GM15510 (cell line): ENCODE data around the gene KIN.

Experiments
- POLR2A ChIP-seq: IDR thresholded peaks from 3 replicates; pipeline ENCODE4 v1.6.1; 2011; ENCODE audit warnings: borderline replicate concordance; ENCODE audit not compliant: insufficient read length; ENCODE audit errors: extremely low read depth

KIN gene

DNA sequence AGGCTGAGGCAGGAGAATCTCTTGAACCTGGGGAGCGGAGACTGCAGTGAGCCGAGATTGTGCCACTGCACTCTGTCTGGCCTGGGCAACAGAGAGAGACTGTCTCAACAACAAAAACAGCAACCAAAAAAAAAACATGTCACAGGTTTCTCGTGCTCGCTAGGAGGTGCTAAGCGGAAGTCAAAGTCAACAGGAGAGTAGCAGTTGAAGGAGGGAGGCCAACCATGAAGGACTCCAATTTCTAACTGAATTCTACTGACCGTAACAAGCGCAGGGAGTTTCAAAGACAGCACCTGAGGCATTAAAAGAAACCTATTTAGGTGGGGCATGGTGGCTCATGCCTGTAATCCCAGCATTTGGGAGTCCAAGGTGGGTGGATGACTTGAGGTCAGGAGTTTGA, 19.4 kb downstream of the KIN start:
- TF ChIP-seq POLR2A = no peak

DNA sequence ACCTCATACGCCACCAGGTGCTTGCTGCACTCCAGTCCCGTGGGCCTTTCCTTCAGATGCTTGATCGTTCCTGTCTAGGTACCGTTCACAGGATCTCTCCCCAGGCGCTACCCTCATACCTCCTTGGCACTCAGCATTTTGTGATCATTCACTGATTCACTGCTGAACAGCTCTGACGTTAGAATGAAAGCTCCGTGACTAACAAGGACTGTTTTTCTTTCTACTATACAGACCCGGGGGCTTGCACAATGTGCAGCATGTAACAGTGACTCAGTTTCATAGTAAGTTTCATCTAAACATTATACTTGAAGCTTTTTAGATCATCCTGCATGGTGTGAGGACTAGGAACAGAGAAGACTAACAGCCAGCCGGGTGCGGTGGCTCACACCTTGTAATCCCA, 20.6 kb downstream of the KIN start:
- TF ChIP-seq POLR2A = no peak

DNA sequence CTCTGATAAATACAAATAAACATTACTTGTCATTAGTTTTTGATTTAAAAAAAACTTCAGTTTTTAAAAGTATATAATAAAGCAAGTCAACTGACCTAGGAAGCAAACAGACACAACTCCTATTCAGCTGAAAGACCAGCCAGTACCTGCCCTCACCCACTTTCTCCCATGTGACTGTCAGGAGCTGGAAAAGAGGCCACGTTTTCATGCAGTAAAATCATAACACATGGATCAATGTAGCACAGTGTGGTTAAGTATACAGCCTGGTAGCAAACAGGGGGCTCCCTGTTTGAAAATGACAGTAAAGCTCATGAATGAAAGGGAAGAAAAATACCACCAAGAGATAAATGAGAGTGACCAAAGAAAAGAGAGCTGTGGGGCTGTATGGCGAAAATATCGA, 21.6 kb downstream of the KIN start:
- no peak for TF ChIP-seq POLR2A

DNA sequence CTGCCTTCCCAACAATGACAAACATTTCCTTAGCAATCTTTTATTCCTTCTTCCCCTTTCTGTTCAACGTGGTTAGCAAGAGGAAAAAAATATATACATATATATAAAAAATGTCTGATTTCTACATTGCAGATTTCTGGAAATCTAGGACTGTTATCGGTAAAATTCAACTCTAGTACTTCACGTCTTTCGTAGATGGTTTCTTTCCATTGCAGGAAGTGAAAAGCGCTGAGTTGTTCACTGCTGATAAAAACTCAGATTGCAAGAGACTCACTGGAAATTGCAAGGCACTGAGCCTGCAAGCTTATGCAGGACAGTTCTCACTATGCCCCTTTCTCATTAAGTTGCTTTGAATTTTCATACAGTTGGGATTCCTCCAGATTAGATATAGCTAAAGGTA, 23.9 kb downstream of the KIN start:
- no peak for TF ChIP-seq POLR2A

DNA sequence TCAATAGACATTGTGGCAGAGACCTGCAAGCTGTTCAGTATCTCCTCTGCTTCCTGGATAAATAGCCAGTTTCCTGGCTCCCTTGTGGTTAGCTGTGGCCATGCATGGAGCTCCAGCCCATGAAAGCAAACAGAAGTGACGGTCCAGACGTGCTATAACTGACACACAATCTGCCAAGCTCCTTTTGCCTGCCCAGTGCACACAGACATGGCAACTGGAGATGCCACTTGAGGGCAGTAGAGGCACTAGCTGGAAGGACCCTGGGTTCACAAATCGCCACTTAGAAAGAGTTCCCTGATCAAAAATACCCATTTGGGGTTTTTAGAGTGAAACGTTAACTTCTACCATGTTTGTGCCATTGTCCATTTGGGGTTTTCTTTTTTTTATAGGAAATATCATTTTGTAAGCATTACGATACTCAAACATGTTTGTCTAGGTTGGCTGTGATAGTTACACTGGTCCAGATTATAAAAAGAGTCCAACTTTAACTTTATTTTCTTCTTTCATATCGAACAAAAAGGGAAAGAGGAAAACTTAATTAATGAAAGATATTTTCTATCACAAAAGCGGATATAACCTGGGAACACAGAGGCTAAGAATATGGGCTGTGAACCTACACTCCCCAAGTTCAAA, 31.3 kb downstream of the KIN start:
- no peak for TF ChIP-seq POLR2A

DNA sequence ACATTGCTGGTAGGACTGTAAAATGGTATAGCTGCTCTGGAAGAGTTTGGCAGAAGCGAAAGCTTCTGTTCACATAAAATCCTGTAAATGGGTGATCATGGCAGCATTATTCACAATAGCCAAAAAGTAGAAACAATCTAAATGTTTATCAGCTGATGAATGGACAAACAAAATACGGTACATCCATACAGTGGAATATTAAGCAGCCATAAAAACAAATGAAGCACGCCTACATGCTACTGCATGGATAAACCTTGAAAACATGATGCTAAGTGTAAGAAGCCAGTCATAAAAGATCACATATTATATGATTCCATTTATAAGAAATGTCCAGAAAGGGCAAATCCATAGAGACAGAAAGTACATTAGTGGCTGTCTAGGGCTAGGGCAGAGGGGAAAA, 32.7 kb downstream of the KIN start:
- TF ChIP-seq POLR2A = no peak

DNA sequence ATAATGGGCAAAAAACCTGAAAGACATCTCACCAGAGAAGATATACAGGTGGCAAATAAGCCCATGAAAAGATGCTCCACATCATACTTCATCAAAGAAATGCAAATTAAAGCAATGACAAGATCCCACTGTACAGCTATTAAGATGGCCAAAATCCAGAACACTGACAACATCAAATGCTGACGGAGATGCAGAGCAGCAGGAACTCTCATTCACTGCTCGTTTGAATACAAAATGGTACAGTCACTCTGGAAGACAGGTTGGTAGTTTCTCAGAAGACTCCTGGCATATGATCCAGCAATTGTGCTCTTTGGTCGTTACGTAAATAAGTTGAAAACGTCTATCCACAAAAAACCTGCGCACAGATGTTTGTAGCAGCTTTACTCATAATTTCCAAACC, 35.5 kb downstream of the KIN start:
- no peak for TF ChIP-seq POLR2A

DNA sequence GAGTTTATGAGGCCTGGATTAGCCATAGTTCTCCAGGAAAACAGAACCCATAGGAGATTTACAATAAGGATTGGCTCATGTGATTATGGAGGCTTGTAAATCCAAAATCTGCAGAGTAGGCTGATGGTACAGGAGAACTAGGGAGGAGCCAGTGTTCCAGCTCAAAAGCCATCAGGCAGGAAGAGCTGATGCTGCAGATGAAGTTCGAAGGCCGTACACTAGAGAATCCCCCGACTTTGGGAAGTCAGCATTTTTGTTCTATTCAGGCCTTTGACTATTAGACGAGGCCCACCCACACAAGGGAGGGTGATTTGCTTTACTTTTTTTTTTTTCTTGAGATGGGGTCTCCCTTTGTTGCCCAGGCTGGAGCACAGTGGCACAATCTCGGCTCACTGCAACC, 37.6 kb downstream of the KIN start:
- no peak for TF ChIP-seq POLR2A

DNA sequence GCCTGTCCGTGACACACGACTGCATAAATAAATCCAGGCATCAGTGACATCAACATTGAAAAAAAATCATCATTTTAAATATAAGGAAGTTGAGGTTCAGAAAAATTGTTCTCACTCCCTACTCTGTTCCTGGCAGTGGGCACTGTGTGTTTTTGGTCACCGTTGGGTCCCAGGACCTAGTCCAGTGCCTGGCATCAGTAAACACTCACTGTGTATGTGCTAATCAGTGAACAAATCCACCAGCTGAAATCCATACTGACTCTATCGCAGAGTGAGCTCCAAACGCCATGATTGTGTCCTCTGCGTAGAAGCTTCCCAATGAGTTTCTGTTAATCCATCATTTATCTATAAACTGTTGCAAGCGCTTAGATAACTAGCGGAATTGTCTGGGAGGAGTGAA, 43.5 kb downstream of the KIN start:
- no peak for TF ChIP-seq POLR2A

DNA sequence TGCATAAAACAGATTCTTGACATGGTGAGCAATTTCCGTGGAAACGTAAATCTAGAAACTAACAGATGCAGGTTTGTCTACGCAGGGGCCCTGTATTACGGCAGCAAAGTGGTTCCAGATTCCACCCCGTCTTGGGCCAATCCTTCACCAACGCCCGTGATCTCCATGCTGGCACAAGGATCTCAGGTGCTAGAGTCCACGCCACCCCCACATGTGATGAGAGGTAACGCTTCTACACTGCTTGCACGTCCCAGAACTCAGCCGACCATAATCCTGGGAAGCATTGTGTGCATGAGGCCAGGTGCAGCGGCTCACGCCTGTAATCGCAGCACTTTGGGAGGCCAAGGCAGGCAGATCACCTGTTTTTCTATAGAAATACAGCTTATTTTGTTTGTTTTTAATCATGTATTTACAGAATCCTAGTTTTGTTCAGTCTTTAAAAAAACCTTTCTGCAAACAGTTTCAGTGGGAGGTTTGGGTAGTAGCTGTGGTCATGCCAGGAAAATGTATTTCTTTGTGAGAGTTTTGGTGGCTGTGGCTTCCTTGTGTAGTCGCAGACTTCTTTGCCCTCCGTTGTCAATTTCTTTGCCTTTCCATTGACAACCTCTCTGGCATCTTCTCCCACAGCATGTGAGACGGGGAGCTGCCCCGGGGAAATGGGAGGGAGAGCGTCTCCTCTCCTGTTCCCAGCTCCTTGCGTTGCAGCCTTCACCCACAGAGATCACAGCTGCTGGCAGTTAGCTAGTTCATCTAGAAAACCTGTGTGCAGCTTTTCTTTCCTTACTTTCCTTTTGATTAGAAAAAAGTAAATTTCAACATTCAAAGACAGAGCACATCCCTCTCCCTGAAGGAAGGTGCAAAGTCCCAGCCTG, 49.0 kb downstream of the KIN start:
- no peak for TF ChIP-seq POLR2A

DNA sequence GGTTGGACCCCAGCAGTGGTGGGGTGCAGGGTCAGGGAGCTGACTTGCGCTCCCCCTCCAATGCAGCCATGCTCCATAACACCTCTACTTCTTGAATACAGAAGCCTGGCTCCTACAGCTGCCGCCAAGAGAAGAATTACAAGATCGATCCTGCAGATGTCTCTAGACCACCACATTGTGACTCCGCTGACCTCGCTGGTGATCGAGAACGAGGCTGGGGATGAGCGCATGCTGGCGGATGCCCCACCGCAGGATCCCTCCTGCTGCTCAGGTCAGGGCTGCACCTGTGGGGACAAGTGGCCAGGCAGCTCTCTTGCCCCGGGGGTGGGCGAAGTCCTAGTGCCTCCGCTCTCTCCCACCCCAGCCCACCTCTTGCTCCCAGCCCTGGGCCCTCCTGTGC, 53.0 kb downstream of the KIN start:
- TF ChIP-seq POLR2A = no peak

DNA sequence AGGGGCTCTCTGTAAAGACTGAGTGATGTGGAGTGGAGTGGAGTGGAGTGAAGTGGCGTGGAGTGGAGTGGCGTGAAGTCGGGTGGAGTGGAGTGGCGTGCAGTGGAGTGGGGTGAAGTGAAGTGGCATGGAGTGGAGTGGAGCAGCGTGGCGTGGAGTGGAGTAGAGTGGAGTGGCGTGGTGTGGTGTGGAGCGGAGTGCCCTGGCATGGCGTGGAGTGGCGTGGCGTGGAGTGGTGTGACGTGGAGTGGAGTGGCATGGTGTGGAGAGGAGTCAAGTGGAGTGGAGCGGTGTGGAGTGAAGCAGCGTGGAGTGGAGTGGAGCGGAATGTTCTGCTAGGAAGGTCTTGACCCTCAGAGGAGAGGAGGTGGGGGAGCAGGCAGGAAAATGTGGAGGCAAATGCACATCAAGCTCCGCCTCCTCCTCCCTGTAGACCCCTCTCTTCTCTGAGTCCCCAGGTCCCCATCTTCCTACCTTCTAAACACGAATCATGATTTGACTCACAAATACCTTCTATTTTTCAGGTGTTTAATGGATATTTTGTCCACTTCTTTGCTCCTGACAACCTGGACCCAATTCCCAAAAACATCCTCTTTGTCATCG, 64.8 kb downstream of the KIN start:
- no peak for TF ChIP-seq POLR2A

DNA sequence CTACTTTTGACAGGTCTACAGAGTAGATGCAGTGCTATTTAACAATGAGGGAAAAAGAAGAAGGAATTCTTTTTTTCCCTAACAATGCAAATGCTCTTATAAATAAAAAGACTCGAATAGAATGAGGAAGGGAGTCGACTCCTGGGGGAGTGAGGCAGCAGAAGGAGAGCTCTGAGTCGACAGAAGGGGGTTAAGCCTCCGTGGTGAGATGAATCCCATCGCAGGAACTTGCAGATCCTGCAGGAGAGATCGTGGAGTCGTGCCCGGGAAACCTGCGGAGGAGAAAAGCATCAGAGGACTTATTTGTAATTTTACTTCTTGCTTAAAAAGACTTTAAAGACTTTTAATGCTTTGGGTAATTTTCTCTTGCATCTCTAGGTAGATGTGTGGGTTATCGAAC, 67.3 kb downstream of the KIN start:
- no peak for TF ChIP-seq POLR2A

DNA sequence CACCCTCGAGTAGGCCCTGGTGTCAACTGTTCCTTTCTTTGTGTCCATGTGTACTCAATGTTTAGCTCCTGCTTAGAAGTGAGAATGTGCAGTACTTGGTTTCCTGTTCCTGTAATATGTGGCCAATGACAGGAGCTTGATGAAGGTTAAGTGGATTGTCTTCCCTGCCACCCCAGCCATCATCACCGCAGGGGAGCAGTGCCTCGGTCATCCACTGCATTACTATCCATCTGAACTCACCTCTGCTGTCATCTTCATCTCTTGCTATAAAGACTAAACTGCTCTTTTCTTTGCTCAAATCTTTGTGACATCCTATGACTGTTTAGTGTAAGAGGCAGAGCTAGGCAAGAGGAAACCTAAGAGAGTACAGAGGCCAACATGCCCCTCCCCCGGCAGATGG, 69.1 kb downstream of the KIN start:
- no peak for TF ChIP-seq POLR2A

DNA sequence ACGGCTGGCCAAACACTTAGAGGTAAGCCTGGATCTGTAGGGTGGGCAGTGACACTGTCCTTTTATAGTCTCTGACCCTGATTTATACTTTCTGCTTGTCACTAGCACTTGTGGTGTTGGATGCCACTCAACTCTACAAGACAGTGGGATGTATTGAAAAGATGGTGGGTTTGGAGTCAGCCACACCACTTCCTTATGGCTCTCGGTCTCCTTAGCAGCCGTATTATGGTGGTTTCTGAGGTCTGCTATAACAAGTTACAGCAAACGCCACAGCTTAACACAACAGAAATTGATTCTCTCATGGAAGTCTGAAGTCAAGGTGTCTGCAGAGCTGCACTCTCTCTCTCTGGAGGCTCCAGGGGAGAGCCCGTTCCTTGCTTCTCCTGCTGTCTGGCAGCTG, 70.0 kb downstream of the KIN start:
- TF ChIP-seq POLR2A = no peak

DNA sequence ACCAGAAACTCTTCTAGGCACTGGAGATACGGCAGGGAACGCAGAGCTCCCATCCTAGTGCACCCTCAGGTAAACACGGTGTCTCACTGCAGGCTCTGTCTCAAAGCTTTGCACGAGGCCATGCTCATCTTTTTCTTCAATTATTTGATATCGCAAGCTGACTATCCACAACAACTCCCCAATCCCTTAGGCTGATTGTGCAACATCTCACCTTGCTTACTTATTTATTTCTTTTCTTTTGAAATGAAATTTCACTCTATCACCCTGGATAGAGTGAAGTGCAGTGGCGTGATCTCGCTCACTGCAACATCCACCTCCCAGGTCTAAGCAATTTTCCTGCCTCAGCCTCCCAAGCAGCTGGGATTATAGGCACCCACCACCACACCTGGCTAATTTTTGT, 72.3 kb downstream of the KIN start:
- TF ChIP-seq POLR2A = no peak

DNA sequence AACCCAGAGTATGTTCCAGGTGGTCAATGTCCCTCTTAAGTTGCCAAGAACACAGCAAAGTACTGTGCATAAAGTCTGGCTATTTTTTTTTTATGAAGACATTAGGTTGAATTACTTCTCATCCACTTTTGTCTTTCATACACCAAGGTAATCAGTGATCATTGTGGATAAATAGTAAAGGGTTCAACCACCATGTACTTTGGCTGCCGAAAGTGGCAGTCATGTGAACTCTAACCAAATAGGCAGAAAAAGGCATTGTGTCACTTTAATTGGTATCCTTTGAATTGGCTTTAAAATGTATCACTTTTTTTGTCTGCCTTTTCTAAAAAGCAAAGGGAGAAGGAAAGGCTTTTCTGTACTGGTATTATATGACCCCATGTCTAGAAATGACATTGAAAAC, 77.3 kb downstream of the KIN start:
- no peak for TF ChIP-seq POLR2A

DNA sequence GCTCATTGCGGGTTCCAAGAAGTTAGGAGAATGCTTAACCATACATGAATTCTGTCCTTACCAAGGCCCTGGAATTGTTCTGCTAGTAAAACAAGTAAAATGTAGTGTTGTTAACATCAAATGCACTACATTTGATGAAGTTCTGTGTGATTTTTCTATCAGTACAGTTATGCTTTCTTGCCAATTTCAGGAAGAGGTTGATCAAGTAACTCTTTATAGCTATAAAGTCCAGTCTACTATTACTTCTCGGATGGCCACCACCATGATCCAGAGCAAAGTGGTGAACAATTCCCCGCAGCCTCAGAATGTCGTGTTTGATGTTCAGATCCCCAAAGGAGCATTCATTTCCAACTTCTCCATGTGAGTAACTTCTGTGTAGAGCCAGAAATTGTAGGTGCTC, 79.0 kb downstream of the KIN start:
- TF ChIP-seq POLR2A = no peak
